Suprapubic skin (tissue), 4 donors: ENCODE data around the gene ZCCHC8. TPM values are rescaled to one million over a fixed set of nuclear protein-coding genes. Genes with fewer than 3 reads are reported as not detected.

ENCODE experiments used
- DNase-seq, 2 donors: peaks; one replicate each; pipeline ENCODE4 v3.0.0-alpha.2; 2019; ENCODE audit warnings: low spot score in 2 of 2
- H3K27ac ChIP-seq: fragments of 200-600 bp; sonication (generic); one replicate; pipeline ENCODE4 v1.5.1; 2019
- H3K27me3 ChIP-seq: fragments of 200-600 bp; sonication (generic); one replicate; pipeline ENCODE4 v1.5.1; 2019
- H3K36me3 ChIP-seq: fragments of 200-600 bp; sonication (generic); one replicate; pipeline ENCODE4 v1.5.1; 2019
- H3K4me1 ChIP-seq: fragments of 200-600 bp; sonication (generic); one replicate; pipeline ENCODE4 v1.5.1; 2019
- H3K4me3 ChIP-seq: fragments of 200-600 bp; sonication (generic); one replicate; pipeline ENCODE4 v1.5.1; 2019; ENCODE audit warnings: mild to moderate bottlenecking
- H3K9me3 ChIP-seq: fragments of 200-600 bp; sonication (generic); one replicate; pipeline ENCODE4 v1.5.1; 2019
- EP300 ChIP-seq: sonication (generic); formaldehyde crosslinking; IDR thresholded peaks from one replicate; pipeline ENCODE4 v1.6.1; 2017; ENCODE audit warnings: antibody characterized with exemption
- POLR2A ChIP-seq, 2 donors: fragments of 450-650 bp; IDR thresholded peaks; one replicate each; pipeline ENCODE4 v1.6.1; 2017; ENCODE audit warnings: antibody characterized with exemption in 2 of 2, mild to moderate bottlenecking in 2 of 2, moderate library complexity in 2 of 2
- POLR2AphosphoS5 ChIP-seq, 3 donors: sonication (generic); formaldehyde crosslinking; IDR thresholded peaks; one replicate each; pipeline ENCODE4 v1.6.1; 2017; ENCODE audit warnings: antibody characterized with exemption in 3 of 3
- WGBS: methylation state at CpG from one replicate; pipeline ENCODE4 v1.1.5; 2018; 5-methylcytosine and 5-hydroxymethylcytosine counted together
- total RNA-seq, 4 donors: library from RNA; depleted of rRNA; stranded (reverse); fragments of >200 nt; gene quantifications; one replicate each; pipeline ENCODE4 v1.1.0, GENCODE V29; 2016
- TF ChIP-seq, protein P1 (sequence below), 2 donors: fragments of 200-600 bp in 1 of 2; fragments of 450-650 bp in 1 of 2; sonication (generic) in 1 of 2; IDR thresholded peaks; one replicate each; pipeline ENCODE4 v1.5.1; 2016 to 2019; ENCODE audit warnings: antibody characterized with exemption in 2 of 2, mild to moderate bottlenecking in 1 of 2, moderate library complexity in 1 of 2

ZCCHC8 gene
- total RNA-seq: 10 to 100 TPM; 21.5 to 49.7 (median 30.2) TPM

DNA sequence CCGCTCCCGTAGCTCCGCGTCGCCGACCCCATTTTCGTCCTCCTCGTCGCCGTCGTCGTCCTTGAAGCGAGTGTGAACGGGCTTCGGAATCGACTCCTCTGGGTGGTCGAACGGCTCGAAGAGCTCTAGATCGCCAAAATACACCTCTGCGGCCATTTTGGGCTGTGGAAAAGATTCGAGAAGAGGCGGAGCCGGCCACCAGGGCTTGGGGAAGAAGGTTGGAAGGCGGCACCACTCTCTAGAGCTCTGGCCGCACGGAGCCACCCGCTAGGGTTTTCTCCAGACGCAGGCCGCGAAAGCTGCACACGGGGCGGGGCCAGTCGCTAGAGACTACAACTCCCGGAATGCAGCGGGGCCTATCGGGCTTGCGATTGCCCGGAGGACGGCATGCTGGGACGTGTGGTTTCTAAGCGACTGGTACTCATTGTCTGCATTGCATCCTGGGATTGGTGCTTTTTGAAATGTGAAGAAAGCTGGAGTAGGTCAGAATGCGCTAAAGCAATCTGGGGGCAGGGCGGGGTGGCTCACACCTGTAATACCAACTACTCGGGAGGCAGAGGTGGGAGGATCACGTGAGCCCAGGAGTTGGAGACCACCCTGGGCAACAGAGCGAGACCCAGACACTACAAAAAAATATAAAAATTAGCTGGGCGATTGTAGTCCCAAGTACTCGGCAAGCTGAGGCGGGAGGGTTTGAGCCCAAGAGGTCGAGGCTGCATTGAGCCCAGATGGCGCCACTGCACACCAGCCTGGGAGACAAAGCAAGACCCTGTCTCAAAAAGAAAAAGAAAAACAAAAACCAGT is at the start of gene ZCCHC8:
ZCCHC8 (minus strand) TSS at position 248 of the 804 bp plus-strand sequence; CDS start at position 156, 92 bp downstream.
- H3K36me3 ChIP-seq: peaks cover 40% of the 10 kb centered on the region
- peak; percentile 97 to 98 for DNase-seq
- H3K4me3 ChIP-seq: peak within 1 kb of the TSS; percentile 63
- H3K27ac ChIP-seq: peak within 1 kb of the TSS; percentile 95
- H3K4me1 ChIP-seq: peaks cover 28% of the 10 kb centered on the region
- TF ChIP-seq, protein P1, sequence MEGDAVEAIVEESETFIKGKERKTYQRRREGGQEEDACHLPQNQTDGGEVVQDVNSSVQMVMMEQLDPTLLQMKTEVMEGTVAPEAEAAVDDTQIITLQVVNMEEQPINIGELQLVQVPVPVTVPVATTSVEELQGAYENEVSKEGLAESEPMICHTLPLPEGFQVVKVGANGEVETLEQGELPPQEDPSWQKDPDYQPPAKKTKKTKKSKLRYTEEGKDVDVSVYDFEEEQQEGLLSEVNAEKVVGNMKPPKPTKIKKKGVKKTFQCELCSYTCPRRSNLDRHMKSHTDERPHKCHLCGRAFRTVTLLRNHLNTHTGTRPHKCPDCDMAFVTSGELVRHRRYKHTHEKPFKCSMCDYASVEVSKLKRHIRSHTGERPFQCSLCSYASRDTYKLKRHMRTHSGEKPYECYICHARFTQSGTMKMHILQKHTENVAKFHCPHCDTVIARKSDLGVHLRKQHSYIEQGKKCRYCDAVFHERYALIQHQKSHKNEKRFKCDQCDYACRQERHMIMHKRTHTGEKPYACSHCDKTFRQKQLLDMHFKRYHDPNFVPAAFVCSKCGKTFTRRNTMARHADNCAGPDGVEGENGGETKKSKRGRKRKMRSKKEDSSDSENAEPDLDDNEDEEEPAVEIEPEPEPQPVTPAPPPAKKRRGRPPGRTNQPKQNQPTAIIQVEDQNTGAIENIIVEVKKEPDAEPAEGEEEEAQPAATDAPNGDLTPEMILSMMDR (IDR thresholded peaks at IDR 0.05): no peak
- peak in 1 of 2 donors; percentile 92 for TF ChIP-seq POLR2A (IDR thresholded peaks at IDR 0.05)
- TF ChIP-seq POLR2AphosphoS5 (IDR thresholded peaks at IDR 0.05): peak in 1 of 3 donors; percentile 86
- TF ChIP-seq EP300: no peak
- H3K9me3 ChIP-seq: no peaks in the 10 kb centered on the region
- no peaks in the 10 kb centered on the region for H3K27me3 ChIP-seq
- 5% methylated on average over 24 of the region's 52 CpGs for WGBS

DNA sequence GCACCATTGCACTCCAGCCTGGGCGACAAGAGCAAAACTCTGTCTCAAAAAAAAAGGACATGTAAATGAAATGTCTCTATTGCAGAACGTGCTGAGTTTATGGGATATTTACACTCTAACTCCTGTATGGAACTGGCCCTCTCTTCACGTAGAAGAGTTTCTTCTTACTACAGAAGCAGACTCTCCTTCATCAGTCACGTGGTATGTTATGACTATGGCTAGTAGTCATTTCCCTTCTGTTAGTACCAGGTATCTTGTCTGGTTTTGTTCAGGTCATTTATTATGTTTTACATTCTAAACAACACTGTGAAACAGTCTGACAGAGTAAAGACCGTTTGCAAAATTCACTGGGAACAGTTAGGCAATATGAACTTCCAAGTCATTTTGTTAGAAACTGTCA is 46.6 kb upstream of the ZCCHC8 start:
- H3K9me3 ChIP-seq: no peaks in the 10 kb centered on the region
- TF ChIP-seq POLR2A (IDR thresholded peaks at IDR 0.05) (no peak), EP300 (no peak), POLR2AphosphoS5 (IDR thresholded peaks at IDR 0.05) (no peak)
- TF ChIP-seq, protein P1 (IDR thresholded peaks at IDR 0.05): no peak
- no peaks in the 10 kb centered on the region for H3K4me1 ChIP-seq
- no peak overlapping the region for H3K27ac ChIP-seq
- DNase-seq: no peak
- H3K27me3 ChIP-seq: no peaks in the 10 kb centered on the region
- 87% methylated on average over 5 of the region's 5 CpGs for WGBS
- H3K4me3 ChIP-seq: no peak overlapping the region
- peaks cover 49% of the 10 kb centered on the region for H3K36me3 ChIP-seq

DNA sequence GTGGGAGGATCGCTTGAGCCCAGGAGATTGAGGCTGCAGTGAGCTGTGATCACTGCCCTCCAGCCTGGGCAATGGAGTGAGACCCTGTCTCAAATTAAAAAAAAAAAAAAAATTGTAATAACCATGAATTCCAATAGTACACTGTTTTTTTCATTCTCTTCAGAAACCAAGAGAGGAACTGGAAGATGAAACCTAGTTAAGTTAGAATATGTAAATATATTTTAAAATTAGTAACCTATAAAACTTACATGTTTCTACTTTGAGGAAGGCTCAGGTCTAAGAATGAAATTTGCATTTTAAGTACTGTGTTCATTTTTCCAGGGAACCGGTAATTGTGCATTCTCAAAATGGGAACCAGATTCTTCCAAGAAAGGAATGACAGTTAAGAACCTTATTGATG is 45.1 kb upstream of the ZCCHC8 start:
- no peaks in the 10 kb centered on the region for H3K27me3 ChIP-seq
- H3K4me1 ChIP-seq: no peaks in the 10 kb centered on the region
- H3K4me3 ChIP-seq: no peak overlapping the region
- no peak overlapping the region for H3K27ac ChIP-seq
- no peak for TF ChIP-seq POLR2A (IDR thresholded peaks at IDR 0.05)
- no peak for TF ChIP-seq POLR2AphosphoS5 (IDR thresholded peaks at IDR 0.05)
- TF ChIP-seq, protein P1 (IDR thresholded peaks at IDR 0.05): no peak
- no peak for TF ChIP-seq EP300
- H3K36me3 ChIP-seq: peaks cover 41% of the 10 kb centered on the region
- WGBS: 95% methylated on average over 2 of the region's 2 CpGs
- no peak for DNase-seq
- no peaks in the 10 kb centered on the region for H3K9me3 ChIP-seq

DNA sequence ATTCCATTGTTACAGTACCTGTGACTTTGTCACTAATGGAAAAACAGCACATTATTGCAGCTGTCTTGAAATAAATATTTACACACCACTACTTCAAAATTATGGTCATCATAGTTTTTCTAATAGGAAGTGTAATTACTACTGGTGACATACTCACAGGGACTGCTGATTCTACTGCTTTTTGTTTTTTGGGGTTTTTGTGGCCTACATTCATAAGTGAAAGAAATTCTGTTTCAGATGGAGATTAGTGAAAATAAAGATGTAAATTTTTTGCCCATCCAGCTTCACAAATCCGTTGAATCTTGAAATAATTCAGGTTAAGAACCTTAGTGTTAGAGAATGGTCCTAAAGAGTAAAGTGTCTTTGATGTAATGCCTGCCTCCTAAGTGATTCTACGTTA is 43.8 kb upstream of the ZCCHC8 start:
- Histone ChIP-seq H3K4me1 (no peaks in the 10 kb centered on the region), H3K4me3 (no peak overlapping the region), H3K27ac (no peak overlapping the region), H3K27me3 (no peaks in the 10 kb centered on the region), H3K36me3 (peaks cover 43% of the 10 kb centered on the region), H3K9me3 (no peaks in the 10 kb centered on the region)
- WGBS: 94% methylated on average over 2 of the region's 2 CpGs
- TF ChIP-seq POLR2AphosphoS5 (IDR thresholded peaks at IDR 0.05): no peak
- TF ChIP-seq, protein P1 (IDR thresholded peaks at IDR 0.05): no peak
- TF ChIP-seq POLR2A (IDR thresholded peaks at IDR 0.05): no peak
- no peak for TF ChIP-seq EP300
- no peak for DNase-seq

DNA sequence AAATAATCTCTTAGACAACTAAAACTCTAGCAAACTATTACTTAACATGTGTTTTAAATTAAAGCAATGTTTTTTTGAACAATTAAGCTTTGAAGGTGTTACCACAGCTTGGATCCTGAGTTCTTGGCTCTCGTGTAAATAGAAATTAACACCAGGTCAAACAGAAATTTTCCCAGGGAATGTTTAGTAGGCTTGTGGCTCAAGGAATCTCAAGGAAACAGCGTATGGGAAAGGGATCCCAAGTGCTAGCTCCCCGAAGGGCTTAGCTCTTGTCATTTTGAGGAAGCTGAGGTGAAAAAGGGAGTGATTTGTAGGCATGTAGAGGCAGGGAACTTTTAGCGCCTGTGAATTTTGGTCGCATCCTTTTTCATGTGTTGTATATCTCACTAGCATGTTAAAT is 37.8 kb upstream of the ZCCHC8 start:
- Histone ChIP-seq H3K36me3 (peaks cover 29% of the 10 kb centered on the region), H3K27ac (no peak overlapping the region), H3K9me3 (no peaks in the 10 kb centered on the region), H3K4me1 (no peaks in the 10 kb centered on the region), H3K27me3 (no peaks in the 10 kb centered on the region), H3K4me3 (no peak overlapping the region)
- DNase-seq: no peak
- TF ChIP-seq POLR2AphosphoS5 (IDR thresholded peaks at IDR 0.05) (no peak), EP300 (no peak), POLR2A (IDR thresholded peaks at IDR 0.05) (no peak)
- WGBS: 92% methylated on average over 5 of the region's 5 CpGs
